ENCODE measurements around the gene KCP.

Gene KCP

GRCh38 chr7:128827971-128828711, 82.4 kb downstream of the KCP start:
- DNase-seq (ENCODE audit: low read depth) = no peak

- no peak for DNase-seq (ENCODE audit: low read depth)
Measured at GRCh38 chr7:128827248-128827958, 83.1 kb downstream of the KCP start.

DNA sequence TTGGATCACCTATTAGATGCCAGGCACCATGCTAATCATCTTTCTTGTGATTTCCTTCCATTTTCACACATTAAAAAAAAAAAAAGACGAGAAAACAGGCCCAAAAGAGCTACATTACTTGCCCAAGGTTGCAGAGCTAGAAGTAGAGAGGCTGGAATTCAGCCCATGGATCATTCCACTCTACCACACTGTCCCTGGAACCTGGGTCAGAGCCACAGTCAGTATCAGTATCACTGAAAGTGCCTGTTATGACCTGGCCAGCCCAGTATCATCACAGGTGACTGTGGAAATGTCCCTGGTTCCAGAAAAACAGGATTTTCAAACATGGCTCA, 83.6 kb downstream of the KCP start:
- no peak for DNase-seq (ENCODE audit: low read depth)
